NCI-H1930 (cell line): ENCODE measurements around the gene ZSCAN5B.
"Not testable (repeated sequence)": the region's sequence is repeated elsewhere in the genome, so short reads cannot be mapped to it uniquely, and the experiment has no call there.

ENCODE experiments used
- DNase-seq, 2 experiments: peaks; one replicate each; lab custom pipeline; 2025; lab: John Stamatoyannopoulos, UW

Gene ZSCAN5B, protein sequence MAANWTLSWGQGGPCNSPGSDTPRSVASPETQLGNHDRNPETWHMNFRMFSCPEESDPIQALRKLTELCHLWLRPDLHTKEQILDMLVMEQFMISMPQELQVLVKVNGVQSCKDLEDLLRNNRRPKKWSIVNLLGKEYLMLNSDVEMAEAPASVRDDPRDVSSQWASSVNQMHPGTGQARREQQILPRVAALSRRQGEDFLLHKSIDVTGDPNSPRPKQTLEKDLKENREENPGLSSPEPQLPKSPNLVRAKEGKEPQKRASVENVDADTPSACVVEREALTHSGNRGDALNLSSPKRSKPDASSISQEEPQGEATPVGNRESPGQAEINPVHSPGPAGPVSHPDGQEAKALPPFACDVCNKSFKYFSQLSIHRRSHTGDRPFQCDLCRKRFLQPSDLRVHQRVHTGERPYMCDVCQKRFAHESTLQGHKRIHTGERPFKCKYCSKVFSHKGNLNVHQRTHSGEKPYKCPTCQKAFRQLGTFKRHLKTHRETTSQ

DNA sequence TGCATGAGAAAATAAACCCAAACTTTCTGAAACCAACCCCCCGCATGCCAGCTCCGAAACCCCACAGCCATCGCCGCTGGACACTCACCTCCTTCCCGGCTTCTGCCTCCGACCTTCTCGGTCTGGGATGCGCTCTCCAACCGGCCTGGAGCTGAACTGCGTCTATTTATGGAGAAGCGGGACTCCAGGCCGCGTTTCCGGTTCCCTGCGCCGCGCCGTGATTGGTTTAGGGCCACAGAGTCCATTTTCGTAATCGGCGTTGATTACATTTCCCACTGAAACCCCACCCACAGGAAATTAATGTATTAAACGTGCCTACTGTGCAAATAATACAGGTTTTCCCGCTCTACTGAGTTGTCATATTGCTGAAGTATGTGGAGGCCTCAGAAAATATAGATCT lies at the start of gene ZSCAN5B:
ZSCAN5B (minus strand) TSS at position 138 of the 400 bp plus-strand sequence. CDS start 4,731 bp downstream, outside the sequence.
- DNase-seq: not testable (repeated sequence)

DNA sequence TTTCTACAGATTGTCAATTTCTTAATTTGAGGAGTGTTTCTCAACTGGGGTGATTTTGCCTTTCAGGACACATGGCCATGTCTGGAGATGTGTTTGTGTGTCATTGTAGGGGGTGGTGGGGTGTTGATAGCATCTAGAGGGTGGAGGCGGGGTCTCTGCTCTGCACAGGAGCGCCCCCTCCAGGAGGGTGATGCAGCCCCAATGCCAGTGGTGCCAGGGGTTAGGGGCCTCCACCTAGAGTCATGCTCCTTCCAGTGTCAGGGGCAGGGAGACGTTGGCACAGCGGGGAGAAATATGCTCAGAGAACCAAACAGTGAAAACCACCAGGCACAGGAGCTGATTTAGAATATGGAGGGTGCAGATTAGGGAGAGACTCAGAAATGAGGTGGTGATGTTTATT lies 48.2 kb upstream of the ZSCAN5B start:
- not testable (repeated sequence) for DNase-seq

DNA sequence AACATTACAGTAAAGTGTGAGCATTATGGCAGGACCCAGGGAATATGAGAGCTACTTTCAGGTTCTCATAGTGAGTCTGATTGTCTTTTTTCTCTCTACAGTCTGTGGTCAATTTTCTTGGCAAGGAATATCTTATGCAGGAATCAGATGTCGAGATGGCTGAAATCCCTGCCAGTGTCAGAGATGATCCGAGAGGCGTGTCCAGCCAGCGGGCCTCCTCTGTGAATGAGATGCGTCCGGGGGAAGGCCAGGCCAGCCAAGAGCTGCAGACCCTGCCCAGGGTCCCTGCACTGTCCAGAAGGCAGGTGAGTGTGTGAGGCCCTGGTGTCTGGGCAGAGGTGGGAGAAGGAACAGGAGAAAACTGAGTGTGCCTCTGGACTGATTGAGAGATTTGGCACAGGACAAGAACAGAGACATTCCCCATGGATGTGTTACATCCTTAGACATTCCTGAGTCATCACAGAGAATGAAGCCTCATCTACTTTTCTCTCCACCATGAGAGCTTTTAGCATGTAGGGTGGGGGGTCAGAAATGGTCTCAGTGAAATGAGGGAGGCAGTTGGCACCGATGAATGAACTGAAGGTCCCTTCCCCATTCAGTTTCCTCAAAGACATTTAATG lies 47.6 kb upstream of the ZSCAN5B start:
- no peak for DNase-seq

DNA sequence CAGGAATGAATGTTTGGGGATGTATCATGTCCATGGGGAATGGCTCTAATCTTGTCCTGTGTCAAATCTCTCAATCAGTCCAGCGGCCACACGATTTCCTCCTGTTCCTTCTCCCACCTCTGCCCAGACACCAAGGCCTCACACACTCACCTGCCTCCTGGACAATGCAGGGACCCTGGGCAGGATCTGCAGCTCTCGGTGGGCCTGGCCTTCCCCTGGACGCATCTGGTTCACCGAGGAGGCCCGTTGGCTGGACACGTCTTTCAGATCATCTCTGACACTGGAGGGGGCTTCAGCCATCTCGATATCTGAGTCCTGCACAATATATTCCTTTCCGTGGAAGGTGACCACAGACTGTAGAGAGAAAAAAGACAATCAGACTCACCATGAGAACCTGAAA lies 25.9 kb upstream of the ZSCAN5B start:
- no peak for DNase-seq

DNA sequence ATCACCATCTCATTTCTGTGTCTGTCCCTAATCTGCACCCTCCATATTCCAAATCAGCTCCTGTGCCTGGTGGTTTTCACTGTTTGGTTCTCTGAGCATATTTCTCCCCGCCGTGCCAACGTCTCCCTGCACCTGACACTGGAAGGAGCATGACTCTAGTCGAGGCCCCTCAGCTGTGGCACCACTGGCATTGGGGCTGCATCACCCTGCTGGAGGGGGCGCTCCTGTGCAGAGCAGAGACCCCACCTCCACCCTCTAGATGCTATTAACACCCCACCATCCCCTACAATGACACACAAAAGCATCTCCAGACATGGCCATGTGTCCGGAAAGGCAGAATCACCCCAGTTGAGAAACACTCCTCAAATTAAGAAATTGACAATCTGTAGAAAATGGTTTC lies 25.3 kb upstream of the ZSCAN5B start:
- no peak for DNase-seq

DNA sequence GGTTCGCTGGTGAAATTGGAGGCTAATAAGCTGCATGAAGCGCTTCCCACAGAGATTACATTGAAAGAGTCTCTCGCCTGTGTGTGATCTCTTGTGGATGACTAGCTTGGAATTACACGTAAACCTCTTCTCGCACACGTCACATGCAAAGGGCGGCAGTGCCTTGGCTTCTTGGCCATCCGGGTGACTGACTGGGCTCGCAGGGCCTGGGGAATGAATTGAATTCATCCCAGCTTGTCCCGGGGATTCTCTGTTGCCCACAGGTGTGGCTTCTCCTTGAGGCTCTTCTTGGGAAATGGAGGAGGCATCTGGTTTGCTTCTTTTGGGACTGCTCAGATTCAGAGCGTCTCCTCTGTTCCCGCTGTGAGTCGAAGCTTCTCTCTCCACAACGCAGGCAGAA lies 24.3 kb upstream of the ZSCAN5B start:
- no peak for DNase-seq

DNA sequence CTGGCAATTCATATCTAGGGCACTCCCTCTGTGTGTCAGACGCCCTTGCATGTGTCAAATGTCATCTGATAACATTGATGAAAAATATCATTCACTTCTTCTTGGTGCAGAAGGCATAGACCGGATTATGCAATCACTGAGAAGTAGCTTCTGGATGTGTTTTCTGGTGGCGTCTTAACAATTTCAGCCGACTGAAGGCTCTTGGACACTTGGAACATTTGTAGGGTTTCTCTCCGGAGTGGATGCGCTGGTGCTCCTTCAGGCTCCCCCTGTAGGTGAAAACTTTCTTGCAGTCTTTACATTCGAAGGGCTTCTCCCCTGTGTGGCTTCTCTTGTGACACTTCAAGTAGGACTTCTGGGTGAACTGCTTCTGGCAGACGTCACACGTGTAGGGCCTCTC lies 23.9 kb upstream of the ZSCAN5B start:
- not testable (repeated sequence) for DNase-seq

DNA sequence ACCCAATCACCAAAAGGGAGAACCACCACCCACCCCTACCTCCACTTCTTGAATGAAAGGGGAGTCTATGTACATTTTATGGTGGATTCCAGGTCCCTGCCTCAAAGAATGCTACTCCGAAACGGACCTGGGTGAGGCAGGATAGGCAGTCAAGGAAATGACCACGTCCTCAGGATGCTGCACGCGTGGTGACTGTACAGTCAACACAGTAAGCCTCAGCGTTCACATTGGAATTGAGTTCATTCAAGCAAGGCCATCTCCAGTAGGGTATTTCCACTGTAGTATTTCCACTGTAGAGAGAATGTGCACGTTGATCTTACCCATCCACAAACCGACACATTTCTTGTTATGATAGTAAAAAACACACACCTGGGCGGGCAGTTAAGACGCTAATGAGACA lies 21.4 kb upstream of the ZSCAN5B start:
- DNase-seq: no peak

DNA sequence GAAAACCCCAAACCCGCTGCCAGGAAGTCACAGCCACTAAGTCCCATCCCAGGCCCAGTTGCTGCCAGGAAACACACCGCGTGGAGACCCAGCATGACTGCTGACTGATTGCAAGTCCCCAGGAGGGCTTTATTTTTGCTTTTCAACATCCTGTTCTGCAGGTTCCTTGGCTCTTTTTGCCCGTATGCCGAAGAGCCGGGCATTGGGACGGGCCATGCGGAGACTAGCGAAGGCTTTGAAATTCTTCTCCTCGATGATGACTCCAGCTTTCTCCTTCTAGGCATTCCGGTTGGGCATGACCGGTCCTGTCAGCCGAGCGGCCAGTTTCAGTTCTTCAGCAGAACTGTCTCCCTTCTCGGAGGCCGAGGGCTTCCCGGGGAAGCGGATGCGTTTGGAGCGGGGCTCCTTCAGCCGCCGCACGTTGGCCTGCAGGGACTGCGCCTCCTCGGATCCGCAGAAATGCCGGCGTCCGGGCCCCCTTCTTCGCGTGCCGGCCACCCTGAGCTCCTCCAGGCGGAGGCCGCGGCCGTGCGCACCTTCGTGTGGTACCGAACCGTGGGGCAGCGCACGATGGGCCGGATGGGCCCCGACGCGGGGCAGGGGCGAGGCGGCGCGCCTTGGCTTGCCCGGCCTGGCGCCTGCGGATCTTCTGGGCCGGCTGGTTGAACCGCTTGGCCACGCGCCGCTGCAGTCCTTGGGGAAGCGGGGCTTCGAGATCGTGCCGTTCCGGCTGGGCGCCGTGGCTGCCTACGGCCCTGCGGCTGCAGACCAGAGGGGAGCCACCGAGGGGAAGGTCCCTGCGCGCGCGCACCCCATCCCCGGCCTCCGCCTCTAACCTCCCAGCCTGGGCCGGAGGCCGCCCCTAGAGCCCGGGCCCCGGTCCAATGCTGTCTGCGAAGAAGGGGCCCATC lies 19.7 kb upstream of the ZSCAN5B start:
- DNase-seq: no peak

DNA sequence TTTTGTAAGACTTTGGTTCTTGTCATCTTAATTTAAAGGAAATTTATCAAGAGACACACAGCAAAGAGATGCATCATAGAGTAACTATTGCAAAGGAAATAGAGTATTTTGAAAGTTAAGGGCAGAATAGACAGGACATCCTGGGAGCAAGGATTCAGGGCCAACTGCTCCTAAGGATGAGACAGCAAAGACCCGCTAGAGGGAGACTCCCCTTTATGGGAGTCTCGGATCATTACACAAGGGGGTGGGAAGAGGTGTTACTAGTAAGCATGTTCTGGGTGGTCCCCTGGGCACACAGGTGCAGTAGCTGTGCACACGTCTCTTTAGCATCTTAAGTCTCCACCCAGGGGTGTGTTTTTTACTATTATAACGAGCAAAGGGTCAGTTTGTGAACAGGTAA lies 14.1 kb upstream of the ZSCAN5B start:
- no peak for DNase-seq

DNA sequence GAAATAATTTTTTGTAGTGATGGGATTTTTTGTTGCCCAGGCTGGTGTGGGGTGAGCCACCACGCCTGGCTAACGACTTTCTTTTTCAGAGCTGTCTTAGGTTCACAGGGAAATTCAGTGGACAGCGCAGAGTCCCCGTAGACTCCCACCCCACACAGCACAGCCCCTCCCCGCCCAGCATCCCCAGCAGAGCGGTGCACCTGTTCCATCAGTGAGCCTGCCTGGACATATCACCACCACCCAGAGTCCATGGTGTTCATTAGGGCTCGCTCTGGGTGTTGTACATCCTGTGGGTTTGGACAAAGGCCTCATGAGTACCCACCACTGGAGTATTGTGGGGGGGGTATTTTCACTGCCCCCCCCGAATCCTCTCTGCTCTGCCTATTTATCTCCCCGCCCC lies 12.5 kb upstream of the ZSCAN5B start:
- DNase-seq: not testable (repeated sequence)

DNA sequence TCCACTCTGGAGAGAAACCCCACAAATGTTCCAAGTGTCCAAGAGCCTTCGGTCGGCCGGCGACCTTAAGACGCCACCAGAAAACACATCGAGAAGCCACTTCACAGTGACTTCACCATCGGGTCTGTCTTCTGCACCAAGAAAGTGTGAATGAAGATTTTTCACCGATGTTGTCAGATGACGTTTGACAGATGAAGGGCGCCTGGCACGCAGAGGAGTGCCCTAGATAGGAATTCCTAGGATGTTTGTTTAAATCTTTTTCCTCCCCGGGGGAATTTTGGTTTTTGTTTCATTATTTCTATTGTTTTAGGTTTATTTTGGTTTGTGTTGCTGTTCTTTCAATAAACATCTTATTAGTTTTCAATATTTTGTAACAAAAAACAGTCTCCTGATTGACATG lies 11.5 kb upstream of the ZSCAN5B start:
- DNase-seq: no peak

DNA sequence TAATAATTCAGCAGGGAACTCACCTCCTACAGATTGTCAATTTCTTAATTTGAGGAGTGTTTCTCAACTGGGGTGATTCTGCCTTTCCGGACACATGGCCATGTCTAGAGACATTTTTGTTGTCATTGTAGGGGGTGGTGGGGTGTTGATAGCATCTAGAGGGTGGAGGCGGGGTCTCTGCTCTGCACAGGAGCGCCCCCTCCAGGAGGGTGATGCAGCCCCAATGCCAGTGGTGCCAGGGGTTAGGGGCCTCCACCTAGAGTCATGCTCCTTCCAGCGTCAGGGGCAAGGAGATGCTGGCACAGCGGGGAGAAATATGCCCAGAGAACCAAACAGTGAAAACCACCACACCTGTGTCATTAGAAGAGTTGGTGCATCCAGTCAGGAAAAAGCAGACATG lies 10.0 kb upstream of the ZSCAN5B start:
- not testable (repeated sequence) for DNase-seq

DNA sequence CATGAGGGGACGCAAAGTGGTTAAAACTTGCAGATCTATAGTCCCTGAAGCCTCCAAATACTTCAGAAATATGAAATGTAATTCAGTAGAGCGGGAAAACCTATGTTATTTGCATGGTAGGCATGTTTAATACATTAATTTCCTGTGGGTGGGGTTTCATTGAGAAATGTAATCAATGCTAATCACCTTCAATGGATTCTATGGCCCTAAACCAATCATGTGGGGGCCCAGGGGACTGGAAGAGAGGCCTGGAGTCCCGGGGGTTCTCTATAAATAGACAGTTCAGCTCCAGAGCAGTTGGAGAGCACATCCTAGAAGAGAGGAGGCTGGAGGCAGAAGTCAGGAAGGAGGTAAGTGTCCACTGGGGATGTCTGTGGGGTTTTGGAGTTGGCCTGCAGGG lies 4.4 kb upstream of the ZSCAN5B start, which contains the start of gene ZSCAN5C:
ZSCAN5C (plus strand) TSS at position 301 of the 400 bp plus-strand sequence. CDS start 3,641 bp downstream, outside the sequence.
- no peak for DNase-seq

DNA sequence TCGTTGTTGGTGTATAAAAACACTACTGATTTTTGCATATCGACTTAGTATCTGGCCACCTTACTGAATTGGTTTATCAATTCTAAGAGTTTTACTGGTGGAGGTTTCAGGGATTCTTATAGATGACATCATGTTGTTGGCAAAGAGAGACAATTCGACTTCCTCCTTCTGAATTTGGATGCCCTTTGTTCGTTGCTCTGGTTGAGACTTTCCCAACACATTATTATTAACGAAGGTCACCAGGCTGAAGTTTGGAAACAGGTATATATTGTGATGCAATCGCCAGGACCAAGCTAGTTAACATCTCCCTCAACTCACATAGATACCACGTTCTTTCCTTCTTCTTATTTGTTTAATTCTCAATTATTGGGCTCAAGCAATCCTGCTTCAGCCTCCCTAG lies 2.1 kb upstream of the ZSCAN5B start:
- DNase-seq: no peak

DNA sequence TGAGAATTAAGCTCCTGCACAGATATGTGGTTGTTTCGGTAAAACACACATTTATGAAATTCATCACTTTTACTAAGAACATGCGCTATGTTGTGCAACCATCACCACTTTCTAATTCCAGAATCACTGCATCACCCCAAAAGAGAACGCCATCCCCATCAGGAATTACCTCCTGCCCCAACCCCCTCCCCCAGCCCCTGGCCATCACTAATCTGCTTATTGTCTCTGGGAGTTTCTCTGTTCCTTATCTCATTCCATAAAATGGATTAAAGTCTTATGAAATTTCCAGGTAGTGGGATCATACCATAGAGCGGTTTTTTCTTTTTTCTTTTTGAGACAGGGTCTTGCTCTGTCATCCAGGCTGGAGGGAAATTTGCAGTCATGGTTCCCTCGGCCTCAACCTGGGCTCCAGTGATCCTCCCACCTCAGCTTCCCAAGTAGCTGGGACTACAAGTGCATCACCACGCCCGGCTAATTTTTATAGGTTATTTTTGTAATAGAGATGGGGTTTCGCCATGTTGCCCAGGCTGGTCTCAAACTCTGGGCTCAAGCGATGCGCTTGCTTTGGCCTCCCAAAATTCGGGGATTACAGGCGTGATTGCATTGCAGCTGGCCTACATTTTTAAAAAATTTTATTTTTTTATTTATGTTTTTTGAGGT lies 3.5 kb downstream of the ZSCAN5B start:
- DNase-seq: no peak

DNA sequence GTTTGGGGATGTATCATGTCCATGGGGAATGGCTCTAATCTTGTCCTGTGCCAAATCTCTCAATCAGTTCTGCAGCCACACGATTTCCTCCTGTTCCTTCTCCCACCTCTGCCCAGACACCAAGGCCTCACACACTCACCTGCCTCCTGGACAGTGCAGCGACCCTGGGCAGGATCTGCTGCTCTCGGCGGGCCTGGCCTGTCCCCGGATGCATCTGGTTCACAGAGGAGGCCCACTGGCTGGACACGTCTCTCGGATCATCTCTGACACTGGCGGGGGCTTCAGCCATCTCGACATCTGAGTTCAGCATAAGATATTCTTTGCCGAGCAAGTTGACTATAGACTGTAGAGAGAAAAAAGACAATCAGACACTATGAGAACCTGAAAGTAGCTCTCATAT lies 5.9 kb downstream of the ZSCAN5B start:
- DNase-seq: no peak

DNA sequence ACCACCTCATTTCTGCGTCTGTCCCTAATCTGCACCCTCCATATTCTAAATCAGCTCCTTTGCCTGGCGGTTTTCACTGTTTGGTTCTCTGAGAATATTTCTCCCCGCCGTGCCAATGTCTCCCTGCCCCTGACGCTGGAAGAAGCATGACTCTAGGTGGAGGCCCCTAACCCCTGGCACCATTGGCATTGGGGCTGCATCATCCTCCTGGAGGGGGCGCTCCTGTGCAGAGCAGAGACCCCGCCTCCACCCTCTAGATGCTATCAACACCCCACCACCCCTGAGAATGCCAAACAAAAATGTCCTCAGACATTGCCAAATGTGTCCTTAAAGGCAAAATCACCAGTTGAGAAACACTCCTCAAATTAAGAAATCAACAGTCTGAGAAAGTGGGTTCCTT lies 6.5 kb downstream of the ZSCAN5B start:
- peak in 1 of 2 experiments; percentile 12 for DNase-seq

DNA sequence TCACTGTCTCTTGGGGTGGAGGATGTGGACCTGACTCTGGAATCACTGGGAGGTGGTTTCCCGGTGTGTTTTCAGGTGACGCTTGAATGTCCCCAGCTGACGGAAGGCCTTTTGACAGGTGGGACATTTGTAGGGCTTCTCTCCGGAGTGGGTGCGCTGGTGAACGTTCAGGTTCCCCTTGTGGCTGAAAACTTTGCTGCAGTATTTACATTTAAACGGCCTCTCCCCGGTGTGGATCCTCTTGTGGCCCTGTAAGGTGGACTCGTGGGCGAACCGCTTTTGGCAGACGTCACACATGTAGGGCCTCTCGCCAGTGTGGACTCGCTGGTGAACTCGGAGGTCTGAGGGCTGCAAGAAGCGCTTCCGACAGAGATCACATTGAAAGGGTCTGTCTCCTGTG lies 7.8 kb downstream of the ZSCAN5B start:
- no peak for DNase-seq

DNA sequence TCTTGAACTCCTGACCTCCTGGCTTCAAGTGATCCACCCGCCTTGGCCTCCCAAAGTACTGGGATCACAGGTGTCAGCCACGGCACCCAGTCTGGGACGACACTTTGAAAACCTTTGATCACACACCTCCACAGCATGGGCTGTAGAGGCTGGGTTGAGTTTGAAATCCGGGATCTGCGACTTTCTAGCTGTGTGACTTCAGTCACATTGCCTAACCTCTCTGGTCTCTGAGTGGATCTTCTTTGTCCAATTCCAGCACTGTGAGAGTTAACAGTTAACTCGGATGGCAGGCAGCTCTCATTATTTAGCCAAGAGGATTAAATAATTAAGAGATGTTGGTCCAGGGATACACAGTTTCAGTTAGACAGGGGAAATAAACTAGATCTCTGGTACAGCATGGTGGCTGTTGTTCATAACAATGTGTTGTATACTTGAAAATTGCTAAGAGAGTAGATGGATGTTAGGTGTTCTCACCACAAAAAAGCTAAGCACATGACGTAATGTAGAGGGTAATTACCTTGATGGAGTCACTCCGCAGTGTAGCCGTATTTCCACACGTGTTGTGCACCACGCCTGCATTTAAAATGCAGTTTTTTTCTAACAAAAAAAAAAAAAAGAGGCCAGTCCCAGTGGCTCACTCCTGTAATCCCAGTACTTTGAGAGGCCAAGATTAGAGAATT lies 19.9 kb downstream of the ZSCAN5B start:
- no peak for DNase-seq

DNA sequence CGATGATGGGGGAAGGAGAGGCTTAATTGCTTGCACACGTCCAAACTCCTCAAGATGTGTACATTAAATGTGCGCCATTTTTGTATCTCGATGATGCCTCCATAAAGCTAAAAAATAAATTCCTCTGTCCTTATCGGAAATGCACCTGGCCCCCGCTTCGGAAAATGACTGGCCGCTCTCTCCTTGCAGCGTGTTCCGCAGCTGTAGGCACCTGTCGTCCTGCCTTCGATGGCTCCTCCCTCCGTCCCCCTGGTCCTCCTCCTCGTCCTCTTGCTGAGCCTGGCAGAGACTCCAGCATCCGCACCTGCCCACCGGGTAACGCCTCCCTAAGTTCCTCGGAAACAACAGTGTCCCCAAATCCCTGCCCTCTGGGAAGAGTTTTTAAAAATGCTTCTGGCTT lies 20.7 kb downstream of the ZSCAN5B start:
- DNase-seq: no peak
